K562 (cell line): Measurements from ENCODE around the gene DEDD. TPM values are rescaled to one million over a fixed set of nuclear protein-coding genes. Genes with fewer than 3 reads are reported as not detected.
A peak's percentile ranks its signal among the peaks of the same experiment; 100 is the strongest.

Experiments used
- ATAC-seq: fragments of 200-7000 bp; cut with Tn5 transposase; 3 replicates; pipeline ENCODE4 v1.9.1; 2020; ENCODE audit warnings: moderate library complexity
- BruUV-seq: library from RNA; stranded (reverse); fragments of 400-500 nt; replicated peaks from 2 replicates; lab custom pipeline; 2021; lab: Mats Ljungman, UMichigan
- CTCF ChIA-PET: fragments of 300-600 bp; formaldehyde crosslinking; extraction: SDS; loops from one replicate; lab custom pipeline; 2021; ENCODE audit warnings: low intra/inter-chr PET ratio; lab: Yijun Ruan, JAX
- POLR2A ChIA-PET: fragments of 300-600, 350-650 bp; sonication (Branson Sonifier 250); formaldehyde crosslinking; extraction: SDS; loops from one replicate; lab custom pipeline; 2021; ENCODE audit warnings: antibody characterized with exemption, inconsistent platforms; lab: Yijun Ruan, JAX
- DNase-seq, 4 experiments: peaks; one replicate each; pipeline versions ENCODE4 v3.0.0 to v3.0.0-alpha.2; 2011 to 2018; ENCODE audit warnings: low spot score in 3 of 4, mixed read lengths in 3 of 4; ENCODE audit errors: extremely low read depth in 1 of 4
- FAIRE-seq: peaks from 2 replicates; lab custom pipeline; 2011; peaks lifted over from hg19 to GRCh38; lab: Jason Lieb, UNC
- H2AFZ ChIP-seq: 2 replicates; pipeline ENCODE4 v1.6.0; 2011; ENCODE audit warnings: low read depth, low read length, control low read depth, inconsistent platforms
- H3K27ac ChIP-seq: fragments of 200-600 bp; 3 replicates; pipeline ENCODE4 v1.8.0; 2011; ENCODE audit warnings: low read depth, mild to moderate bottlenecking, control low read depth, inconsistent platforms, low read length, moderate library complexity, mixed read lengths; ENCODE audit errors: extremely low read depth
- H3K27me3 ChIP-seq, 2 experiments: fragments of 300-600 bp in 1 of 2; 2 replicates in 1 of 2; 3 replicates in 1 of 2; pipeline versions ENCODE4 v1.6.0 to v1.8.0; 2011; ENCODE audit warnings: inconsistent platforms in 2 of 2, low read length in 2 of 2, mild to moderate bottlenecking in 1 of 2, mixed read lengths in 1 of 2, moderate library complexity in 1 of 2; ENCODE audit not compliant: control insufficient read depth in 2 of 2, insufficient read depth in 2 of 2
- H3K36me3 ChIP-seq: fragments of 300-600 bp; 3 replicates; pipeline ENCODE4 v1.8.0; 2011; ENCODE audit warnings: mild to moderate bottlenecking, low read length, inconsistent platforms; ENCODE audit not compliant: control insufficient read depth, insufficient read depth
- H3K4me1 ChIP-seq, 2 experiments: fragments of 200-600 bp in 1 of 2; replicated peaks in 1 of 2; 2 replicates in 1 of 2; 3 replicates in 1 of 2; pipeline versions ENCODE4 v1.5.1 to v1.8.0; 2011; ENCODE audit warnings: inconsistent platforms in 2 of 2, low read length in 2 of 2, mild to moderate bottlenecking in 1 of 2, mixed read lengths in 1 of 2, moderate library complexity in 1 of 2; ENCODE audit not compliant: control insufficient read depth in 2 of 2, insufficient read depth in 2 of 2
- H3K4me2 ChIP-seq: 2 replicates; pipeline ENCODE4 v1.6.1; 2011; ENCODE audit warnings: low read length, control low read depth, inconsistent platforms, mixed read lengths; ENCODE audit not compliant: insufficient read depth
- H3K4me3 ChIP-seq: fragments of 200-600 bp; sonication (generic), shearing (Covaris generic); 2 replicates; pipeline ENCODE4 v1.5.1; 2016; ENCODE audit warnings: control low read depth, inconsistent platforms
- H3K79me2 ChIP-seq: fragments of 200-600 bp; 3 replicates; pipeline ENCODE4 v1.8.0; 2011; ENCODE audit warnings: low read length, inconsistent platforms; ENCODE audit not compliant: control insufficient read depth, insufficient read depth
- H3K9ac ChIP-seq, 2 experiments: 2 replicates each; pipeline versions ENCODE4 v1.6.0 to v1.6.1; 2011; ENCODE audit warnings: low read depth in 2 of 2, low read length in 2 of 2, control low read depth in 1 of 2, inconsistent platforms in 1 of 2, mild to moderate bottlenecking in 1 of 2, mixed read lengths in 1 of 2; ENCODE audit not compliant: insufficient read depth in 1 of 2
- H3K9me1 ChIP-seq: one replicate; pipeline ENCODE4 v1.6.0; 2011; ENCODE audit warnings: inconsistent platforms, mild to moderate bottlenecking, low read length, moderate library complexity; ENCODE audit not compliant: control insufficient read depth, insufficient read depth
- H3K9me3 ChIP-seq: replicated peaks from 2 replicates; pipeline ENCODE4 v1.5.1; 2011; ENCODE audit warnings: low read depth, low read length, inconsistent platforms; ENCODE audit not compliant: control insufficient read depth, insufficient read depth
- H4K20me1 ChIP-seq: replicated peaks from 2 replicates; pipeline ENCODE4 v1.6.1; 2011; ENCODE audit warnings: low read length, inconsistent platforms, mixed read lengths; ENCODE audit not compliant: control insufficient read depth, insufficient read depth
- CTCF ChIP-seq, 3 experiments: IDR thresholded peaks in 2 of 3; conservative IDR thresholded peaks in 1 of 3; 2 replicates each; pipeline ENCODE4 v1.5.1; 2011 to 2012; ENCODE audit warnings: low read length in 3 of 3, mild to moderate bottlenecking in 3 of 3, control low read depth in 2 of 3, improper control_type of control experiment in 1 of 3, inconsistent platforms in 1 of 3, low read depth in 1 of 3, mixed read lengths in 1 of 3, moderate library complexity in 1 of 3; ENCODE audit not compliant: insufficient read depth in 2 of 3
- ELK1 ChIP-seq: sonication (generic); formaldehyde crosslinking; IDR thresholded peaks from 2 replicates; pipeline ENCODE4 v1.8.1; 2022; ENCODE audit warnings: missing genetic modification reagents
- GTF2F1 ChIP-seq: IDR thresholded peaks from 2 replicates; pipeline ENCODE4 v1.6.1; 2011; ENCODE audit warnings: low read depth, low read length, improper control_type of control experiment
- TEAD1 ChIP-seq, 2 experiments: fragments of 450-650 bp in 1 of 2; sonication (generic) in 1 of 2; formaldehyde crosslinking; IDR thresholded peaks; 2 replicates each; pipeline versions ENCODE4 v1.4.0 to v1.8.0; 2020 to 2022; ENCODE audit warnings: mild to moderate bottlenecking in 2 of 2, missing genetic modification reagents in 1 of 2
- WGBS: fragments of 100-300 bp; shearing (Covaris generic); methylation state at CpG from one replicate; pipeline ENCODE4 v1.1.6; 2016; ENCODE audit warnings: low coverage, mixed read lengths; ENCODE audit not compliant: insufficient coverage; ENCODE audit errors: missing lambda C conversion rate; 5-methylcytosine and 5-hydroxymethylcytosine counted together
- in situ Hi-C: fragments of 300-500 bp; cut with MboI; formaldehyde crosslinking; loops from 4 replicates; pipeline ENCODE4 v1.15.0; 2018; ENCODE audit warnings: inconsistent platforms, mixed read lengths
- intact Hi-C: fragments of 100-400 bp; cut with micrococcal nuclease; formaldehyde crosslinking; loops from 2 replicates; pipeline ENCODE4 v1.14.2; 2022
- polyA plus RNA-seq, 8 experiments: library from polyadenylated mRNA; depleted of rRNA in 4 of 8; stranded (reverse) in 5 of 8; unstranded in 3 of 8; fragments of >200 nt; fragmentation: Nextera tagmentation in 2 of 8; fragmentation: Illumina TruSeq in 1 of 8; extraction: Ambion mirVana in 2 of 8; extraction: Trizol in 1 of 8; gene quantifications; 2 replicates each; pipeline versions ENCODE4 v1.2.1 to v1.2.3, GENCODE V29; 2011 to 2014; ENCODE audit warnings: inconsistent platforms in 1 of 8, missing spikeins in 1 of 8
- total RNA-seq, 7 experiments: library from RNA; depleted of rRNA in 6 of 7; stranded (reverse); fragments of >200 nt in 6 of 7; fragmentation: Illumina TruSeq in 2 of 7; extraction: Trizol in 2 of 7; gene quantifications; 2 replicates each; pipeline versions ENCODE4 v1.2.1 to v1.2.3, GENCODE V29; 2011 to 2021; ENCODE audit warnings: low replicate concordance in 1 of 7
- TF ChIP-seq, protein P1 (sequence below): fragments of 200-800 bp; sonication (Bioruptor generic); IDR thresholded peaks from 2 replicates; pipeline ENCODE4 v1.6.1; 2017; ENCODE audit warnings: missing genetic modification characterization, missing compliant biosample characterization

The DEDD gene
- total and polyA plus RNA-seq, 9 of the 15 experiments (the other 6 are each of a cell fraction or from before 2014, with no cell fraction given) = 11.6 to 41.0 (median 16.8) TPM

DNA sequence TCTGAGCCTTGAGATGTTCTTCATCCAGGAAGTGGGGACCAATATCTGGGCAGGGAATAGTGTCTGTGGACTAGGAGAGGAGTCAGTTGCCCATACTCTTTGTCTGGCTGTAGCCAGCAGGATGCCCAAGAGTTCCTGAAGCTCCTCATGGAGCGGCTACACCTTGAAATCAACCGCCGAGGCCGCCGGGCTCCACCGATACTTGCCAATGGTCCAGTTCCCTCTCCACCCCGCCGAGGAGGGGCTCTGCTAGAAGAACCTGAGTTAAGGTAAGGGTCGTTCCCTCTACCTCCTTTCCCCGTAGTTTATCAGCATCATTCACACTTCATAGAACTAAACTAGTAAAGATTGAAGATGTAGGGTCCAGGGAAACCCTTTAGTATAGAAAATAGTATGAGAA lies 30.3 kb upstream of the DEDD start:
- H2AFZ ChIP-seq = no peak overlapping the region
- H3K36me3 ChIP-seq = peaks cover 60% of the 10 kb centered on the region
- intact Hi-C loops (no loop called here), in situ Hi-C loops (no loop called here)
- peaks cover 68 to 80% of the 10 kb centered on the region in 2 experiments for H3K4me1 ChIP-seq
- peak overlapping the region; percentile 83 for H3K4me2 ChIP-seq
- H3K4me3 ChIP-seq = no peak overlapping the region
- peak overlapping the region; percentile 65 to 88; a peak in 3 of 4 replicates for H3K9ac ChIP-seq
- no peak for FAIRE-seq
- 91% methylated on average over 10 of the region's 10 CpGs for WGBS
- no TSS peak for BruUV-seq
- CTCF ChIA-PET = no interaction called here
- peak overlapping the region; percentile 78; the same call in 2 of the 3 replicates for H3K27ac ChIP-seq
- TF ChIP-seq GTF2F1 (no peak), CTCF (IDR thresholded peaks at IDR 0.05 in 2 of 3, conservative IDR thresholded peaks at IDR 0.05 in 1 of 3; ENCODE audit: insufficient read depth in 2 of 3, low read depth in 1 of 3, low read length in 3 of 3) (no peak), TEAD1 (CRISPR knock-in tag; IDR thresholded peaks at IDR 0.05) (no peak), ELK1 (no peak)
- TF ChIP-seq, protein P1, sequence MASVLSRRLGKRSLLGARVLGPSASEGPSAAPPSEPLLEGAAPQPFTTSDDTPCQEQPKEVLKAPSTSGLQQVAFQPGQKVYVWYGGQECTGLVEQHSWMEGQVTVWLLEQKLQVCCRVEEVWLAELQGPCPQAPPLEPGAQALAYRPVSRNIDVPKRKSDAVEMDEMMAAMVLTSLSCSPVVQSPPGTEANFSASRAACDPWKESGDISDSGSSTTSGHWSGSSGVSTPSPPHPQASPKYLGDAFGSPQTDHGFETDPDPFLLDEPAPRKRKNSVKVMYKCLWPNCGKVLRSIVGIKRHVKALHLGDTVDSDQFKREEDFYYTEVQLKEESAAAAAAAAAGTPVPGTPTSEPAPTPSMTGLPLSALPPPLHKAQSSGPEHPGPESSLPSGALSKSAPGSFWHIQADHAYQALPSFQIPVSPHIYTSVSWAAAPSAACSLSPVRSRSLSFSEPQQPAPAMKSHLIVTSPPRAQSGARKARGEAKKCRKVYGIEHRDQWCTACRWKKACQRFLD (CRISPR knock-in tag) = no peak
- TF ChIP-seq, all 486 proteins: peak for 0
- H3K9me1 ChIP-seq = no peaks in the 10 kb centered on the region
- DNase-seq (no peak), ATAC-seq (no peak)
- no peaks in the 10 kb centered on the region for H3K9me3 ChIP-seq
- H3K27me3 ChIP-seq = no peaks in the 10 kb centered on the region
- POLR2A ChIA-PET = interaction anchor here (0.6 to 1.7 kb wide), 4 partner anchors 9 to 232 kb away, joined by 3 to 12 read pairs (median 4); partner anchors contain the start of gene UFC1
- H3K79me2 ChIP-seq = peaks cover 66% of the 10 kb centered on the region
- H4K20me1 ChIP-seq = no peaks in the 10 kb centered on the region
